ENCODE data around the gene MAPK6. TPM values are rescaled to one million over a fixed set of nuclear protein-coding genes. Genes with fewer than 3 reads are reported as not detected.
"Not testable (repeated sequence)": the region's sequence is repeated elsewhere in the genome, so short reads cannot be mapped to it uniquely, and the experiment has no call there.

MAPK6 gene
- total and polyA plus RNA-seq, 2 of the 8 experiments (the other 6 are each of a cell fraction or from before 2014, with no cell fraction given): 22.6 to 108 TPM

DNA sequence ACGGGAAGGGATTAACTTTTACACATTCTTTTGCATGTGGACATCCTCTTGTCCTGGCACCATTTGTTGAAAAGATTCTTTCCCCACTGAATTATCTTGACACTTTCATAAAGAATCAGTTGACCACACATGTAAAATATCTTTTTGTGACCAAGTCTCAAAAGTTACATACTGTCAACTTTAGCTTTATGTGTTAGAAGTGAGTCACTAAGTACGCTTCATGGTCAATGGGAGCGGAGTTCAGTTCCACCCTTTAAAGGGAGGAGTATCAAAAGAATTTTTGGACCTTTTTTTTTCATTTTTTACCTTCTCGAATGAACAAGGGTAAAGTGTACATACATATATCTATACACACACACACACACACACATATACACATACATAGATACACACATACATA is 35.4 kb downstream of the MAPK6 start (continued):
- TF ChIP-seq HDAC6 (IDR thresholded peaks at IDR 0.05; ENCODE audit: low read depth, low read length) (no peak), TEAD4 (IDR thresholded peaks at IDR 0.05; ENCODE audit: low read depth, low read length) (no peak), BCL11A (IDR thresholded peaks at IDR 0.05; ENCODE audit: low read depth in 2 of 2, low read length in 2 of 2) (no peak), EP300 (IDR thresholded peaks at IDR 0.05; ENCODE audit: borderline replicate concordance in 1 of 2, low read depth in 2 of 2, low read length in 2 of 2) (no peak), SIX5 (IDR thresholded peaks at IDR 0.05; ENCODE audit: low read depth, low read length) (no peak), TBP (IDR thresholded peaks at IDR 0.05; ENCODE audit: low read depth, low read length) (no peak)

- H3K9ac ChIP-seq (replicated peaks in 1 of 4; ENCODE audit: extremely low read depth in 1 of 4, low read depth in 3 of 4, low read length in 3 of 4); H3K27me3 ChIP-seq (replicated peaks in 1 of 4; ENCODE audit: control insufficient read depth in 3 of 4, extremely low read depth in 1 of 4, insufficient read depth in 3 of 4, low read length in 3 of 4); H2BK12ac ChIP-seq (ENCODE audit: low read depth, low read length); H3K4me3 ChIP-seq (ENCODE audit: extremely low read depth in 1 of 4, insufficient read depth in 2 of 4, low read depth in 3 of 4, low read length in 4 of 4); H2BK20ac ChIP-seq (ENCODE audit: low read length); POLR2A ChIA-PET (ENCODE audit: partially characterized antibody); H2BK5ac ChIP-seq (ENCODE audit: low read depth, low read length); H4K20me1 ChIP-seq (replicated peaks in 1 of 2; ENCODE audit: control insufficient read depth in 1 of 2, insufficient read depth in 2 of 2, low read length in 2 of 2); H3K18ac ChIP-seq (ENCODE audit: extremely low read depth, low read length); H3K79me1 ChIP-seq (ENCODE audit: low read depth, low read length); H3K27ac ChIP-seq (ENCODE audit: low read depth, low read length); DNase-seq (ENCODE audit: low read depth in 1 of 2, low spot score in 2 of 2); H3K14ac ChIP-seq (ENCODE audit: insufficient read length); H4K5ac ChIP-seq (ENCODE audit: insufficient read length, low read depth, low read length); H2BK15ac ChIP-seq (ENCODE audit: low read length); H3K4me2 ChIP-seq (ENCODE audit: insufficient read depth in 1 of 2, low read depth in 2 of 2, low read length in 2 of 2); H2AK5ac ChIP-seq (ENCODE audit: low read depth, low read length); H3K56ac ChIP-seq (replicated peaks; ENCODE audit: insufficient read length, low read depth, low read length); H3K4me1 ChIP-seq (replicated peaks in 1 of 4; ENCODE audit: control insufficient read depth in 3 of 4, insufficient read depth in 4 of 4, low read length in 3 of 4); H2AFZ ChIP-seq (ENCODE audit: low read length); FAIRE-seq; H2BK120ac ChIP-seq (replicated peaks; ENCODE audit: low read depth, low read length); H3K23ac ChIP-seq (ENCODE audit: insufficient read length); H3K79me2 ChIP-seq (ENCODE audit: control insufficient read depth in 1 of 2, insufficient read depth in 2 of 2, low read length in 2 of 2); H4K8ac ChIP-seq (ENCODE audit: extremely low read depth, insufficient read depth, low read length); H4K91ac ChIP-seq (replicated peaks; ENCODE audit: insufficient read length, low read length); H3K23me2 ChIP-seq (ENCODE audit: low read depth, low read length); H3K4ac ChIP-seq (replicated peaks; ENCODE audit: insufficient read length, low read depth, low read length); H3K9me3 ChIP-seq (ENCODE audit: insufficient read depth in 2 of 2, low read depth in 1 of 2, low read length in 1 of 2): not testable (repeated sequence)
- H3K36me3 ChIP-seq (ENCODE audit: control insufficient read depth in 2 of 4, insufficient read depth in 4 of 4, low read length in 3 of 4): peaks cover 10 to 53% (median 34%) of the 10 kb centered on the region in 4 experiments; a peak in 7 of 8 replicates
- CTCF ChIA-PET (ENCODE audit: partially characterized antibody): interaction anchor here (0.6 to 2.5 kb wide), 3 partner anchors 9 to 15 kb away, joined by 3 to 9 read pairs (median 6); no protein-coding TSS in a partner anchor
- 98% methylated on average over 7 of the region's 7 CpGs; no CpG with 5 or more reads in 1 of the 2 experiments for WGBS, 2 experiments (ENCODE audit: extremely low coverage in 1 of 2, insufficient coverage in 1 of 2, insufficient read length in 1 of 2, insufficient replicate concordance in 2 of 2, low coverage in 1 of 2, low lambda C conversion rate in 2 of 2, missing lambda C conversion rate in 1 of 2)
Observed at GRCh38 chr15:52054858-52055257, 35.8 kb downstream of the MAPK6 start.

All from H1 (cell line).